ENCODE results near the gene GRID2.

DNA sequence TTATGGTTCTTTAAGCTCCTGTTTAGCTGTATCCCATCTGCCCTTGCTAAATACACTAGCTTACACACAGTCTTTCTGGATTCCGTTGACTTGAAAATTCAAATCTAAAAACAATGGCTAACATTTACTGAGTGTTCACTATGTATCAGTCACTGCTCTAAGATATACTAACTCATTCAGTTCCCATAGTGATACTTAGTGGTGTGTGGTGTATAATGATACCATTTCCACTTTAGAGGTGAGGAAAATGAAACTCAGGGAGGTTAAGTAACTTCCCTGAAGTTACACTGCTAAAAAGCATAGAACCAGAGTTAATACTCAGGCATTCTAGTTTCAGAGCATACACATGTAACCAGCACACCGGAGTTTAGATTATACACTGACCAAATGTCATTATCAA is 762.0 kb downstream of the GRID2 start:
- TF ChIP-seq POLR2A (IDR thresholded peaks at IDR 0.05; ENCODE audit: low read length) (no peak), GATA1 (IDR thresholded peaks at IDR 0.05; ENCODE audit: low read depth, low read length) (no peak)

All from erythroblast (primary cell).